NK-92 (cell line): ENCODE data around the gene DCTN4.

Source experiments
- DNase-seq: peaks from one replicate; lab custom pipeline; 2025; ENCODE audit not compliant: unreplicated experiment; lab: John Stamatoyannopoulos, UW

The DCTN4 gene

GRCh38 chr5:150740992-150741391 lies 17.8 kb downstream of the DCTN4 start:
- DNase-seq = no peak

DNA sequence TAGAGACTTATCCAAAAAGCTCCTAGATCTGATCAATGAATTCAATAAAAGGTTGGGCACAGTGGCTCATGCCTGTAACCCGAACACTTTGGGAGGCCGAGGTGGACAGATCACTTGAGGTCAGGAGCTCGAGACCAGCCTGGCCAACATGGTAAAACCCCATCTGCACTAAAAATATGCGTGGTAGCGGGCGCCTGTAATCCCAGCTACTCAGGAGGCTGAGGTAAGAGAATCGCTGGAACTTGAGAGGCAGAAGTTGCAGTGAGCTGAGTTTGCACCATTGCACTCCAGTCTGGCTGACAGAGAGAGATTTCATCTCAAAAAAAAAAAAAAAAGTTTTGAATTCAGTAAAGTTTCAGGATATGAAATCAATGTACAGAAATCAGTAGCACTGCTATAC lies 20.0 kb downstream of the DCTN4 start:
- DNase-seq = no peak

- no peak for DNase-seq
These were observed 24.0 kb downstream of the DCTN4 start for GRCh38 chr5:150734579-150735384.

DNA sequence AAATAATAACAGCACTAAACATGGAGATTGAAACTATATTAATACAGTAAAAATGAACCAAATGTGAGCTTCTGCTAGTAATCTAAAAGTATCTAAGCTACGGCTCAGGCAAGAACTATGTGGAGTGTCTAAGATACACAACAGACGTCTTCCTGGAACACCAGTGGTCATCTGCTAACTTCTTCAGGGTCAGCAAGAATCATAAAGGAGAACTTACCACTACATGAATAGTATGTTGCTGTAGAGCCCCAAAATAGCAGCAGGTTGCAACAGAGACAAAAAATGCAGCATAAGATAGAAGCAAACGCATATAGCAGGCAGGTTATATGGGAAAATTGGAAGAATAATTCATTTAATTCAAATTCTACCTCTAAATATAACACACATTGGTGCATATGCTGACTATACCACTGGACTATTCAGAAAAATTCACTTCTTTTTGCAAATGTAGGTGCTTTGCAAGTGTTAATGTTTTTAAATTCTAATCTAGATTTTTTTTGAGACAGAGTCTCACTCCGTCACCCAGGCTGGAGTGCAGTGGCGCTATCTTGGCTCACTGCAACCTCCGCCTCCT lies 27.1 kb downstream of the DCTN4 start:
- no peak for DNase-seq

DNA sequence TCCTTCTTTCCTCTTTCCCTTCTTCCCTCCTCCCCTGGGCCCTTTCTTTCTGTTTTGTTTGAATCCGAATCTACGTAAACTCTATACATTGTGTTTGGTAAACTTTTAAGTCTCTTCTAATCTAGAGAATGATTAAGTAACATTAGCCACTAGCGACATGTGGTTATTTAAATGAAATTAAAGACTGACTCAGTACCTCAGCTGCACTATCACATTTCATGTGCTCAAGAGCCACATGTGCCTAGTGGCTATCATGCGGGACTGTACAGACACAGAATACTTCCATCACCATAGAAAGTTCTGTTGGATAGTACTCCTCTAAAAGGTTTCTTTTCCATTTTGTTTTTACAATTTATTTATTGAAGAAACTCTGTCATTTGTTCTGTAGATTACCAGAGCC lies 29.0 kb downstream of the DCTN4 start:
- DNase-seq = no peak

DNA sequence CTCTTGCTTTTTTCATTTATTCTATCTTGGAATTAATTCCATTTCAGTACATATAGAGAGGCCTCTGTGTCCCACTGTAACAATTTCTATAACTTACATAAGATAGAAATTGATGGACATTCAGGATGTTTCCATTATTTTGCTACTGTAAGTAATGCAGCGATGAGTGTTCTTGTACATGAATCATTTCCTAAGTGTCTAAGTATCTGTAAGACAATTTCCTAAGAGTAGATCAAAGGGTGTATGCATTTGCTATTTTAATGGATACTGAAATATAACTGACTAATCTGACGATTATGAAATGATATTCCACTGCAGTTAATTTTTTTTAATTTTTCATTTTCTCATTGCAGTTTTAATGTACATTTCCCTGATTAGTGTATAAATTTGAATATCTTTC lies 35.0 kb downstream of the DCTN4 start:
- no peak for DNase-seq

DNA sequence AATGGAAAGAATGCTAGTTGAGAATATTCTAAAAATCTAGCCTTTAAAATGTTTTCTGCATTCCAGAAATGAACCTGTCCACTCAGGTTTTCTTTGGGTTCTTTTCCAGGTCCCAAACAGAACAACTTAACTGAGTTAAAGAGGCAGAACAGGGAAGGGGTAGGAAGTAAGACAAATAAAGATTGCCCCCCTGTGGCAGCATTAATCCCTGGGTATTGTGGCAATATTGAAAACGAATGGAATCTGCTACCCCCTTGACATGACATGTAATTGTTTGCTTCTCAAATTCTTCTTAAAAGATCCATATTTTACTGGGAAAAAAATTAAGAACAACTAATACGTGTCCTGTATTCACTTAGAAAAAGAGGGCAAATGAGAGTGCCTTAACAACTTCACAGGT lies 48.7 kb downstream of the DCTN4 start:
- DNase-seq = no peak

- DNase-seq = no peak
These were observed 51.9 kb downstream of the DCTN4 start for GRCh38 chr5:150706776-150707390.

- no peak for DNase-seq
These were observed 55.1 kb downstream of the DCTN4 start for GRCh38 chr5:150703762-150704161.

- peak; percentile 30 for DNase-seq
These were observed 58.0 kb downstream of the DCTN4 start, which contains the start of gene RBM22 for GRCh38 chr5:150700594-150701377. RBM22 (minus strand) TSS chr5:150701062; CDS start chr5:150700985, 77 bp downstream.

DNA sequence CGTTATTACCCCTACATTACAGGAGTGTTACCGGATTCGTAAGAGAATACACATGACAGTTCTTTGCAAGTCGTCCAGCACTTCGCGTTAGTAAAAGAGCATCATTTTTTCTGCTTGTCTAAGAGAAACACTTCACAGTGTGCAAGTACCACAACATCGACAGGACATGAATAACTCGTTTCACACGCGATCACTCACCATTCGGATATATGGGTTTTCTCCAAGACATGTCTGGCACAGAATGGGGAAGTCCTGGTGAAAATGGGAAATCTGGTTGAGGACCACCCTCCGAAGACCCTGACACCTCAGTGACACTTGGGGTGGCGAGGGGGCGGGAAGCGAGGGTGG lies 58.6 kb downstream of the DCTN4 start:
- DNase-seq = no peak

- no peak for DNase-seq
These were observed 64.2 kb downstream of the DCTN4 start for GRCh38 chr5:150694612-150695011.

GRCh38 chr5:150692276-150692675 lies 66.5 kb downstream of the DCTN4 start:
- no peak for DNase-seq

- no peak for DNase-seq
These were observed 68.1 kb downstream of the DCTN4 start for GRCh38 chr5:150690760-150691159.

DNA sequence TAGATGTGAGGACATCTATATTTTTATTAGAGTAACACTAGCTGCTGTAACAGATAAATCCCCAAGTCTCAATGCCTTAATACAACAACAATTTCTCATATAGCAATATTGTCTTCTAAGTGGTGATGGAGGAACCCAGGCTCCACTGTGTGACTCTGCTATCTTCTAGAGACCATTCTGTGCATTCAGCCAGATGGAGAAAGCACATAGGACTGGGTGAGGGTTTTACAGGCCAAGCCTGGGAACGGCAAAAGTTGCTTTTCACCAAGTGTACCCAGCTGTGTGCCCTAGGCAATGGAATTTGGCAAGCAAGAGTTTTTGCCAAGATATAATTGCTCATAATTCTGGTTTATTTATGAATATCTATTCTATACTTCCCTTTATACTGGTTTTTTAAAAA lies 69.7 kb downstream of the DCTN4 start:
- no peak for DNase-seq

GRCh38 chr5:150676578-150676977 lies 82.2 kb downstream of the DCTN4 start:
- DNase-seq = no peak

DNA sequence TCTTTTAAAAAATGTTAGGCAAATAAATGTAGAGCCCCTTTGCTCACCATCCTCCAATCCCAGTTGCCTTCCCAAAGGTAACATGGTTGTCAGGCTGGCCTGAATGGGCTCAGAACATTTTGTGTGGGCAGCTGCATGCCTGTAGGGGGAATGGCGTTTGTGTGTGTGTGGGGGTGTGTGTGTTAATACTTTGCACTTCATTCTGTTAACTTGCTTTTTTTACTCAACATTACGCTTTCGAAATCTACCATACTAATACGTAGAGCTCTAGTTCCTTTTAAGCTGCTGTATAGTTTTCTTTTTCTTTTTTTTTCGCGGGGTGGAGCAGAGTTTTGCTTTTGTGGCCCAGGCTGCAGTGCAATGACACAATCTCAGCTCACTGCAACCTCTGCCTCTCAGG lies 83.7 kb downstream of the DCTN4 start:
- DNase-seq = no peak

GRCh38 chr5:150674341-150674821 lies 84.4 kb downstream of the DCTN4 start:
- DNase-seq = no peak

- no peak for DNase-seq
These were observed 85.9 kb downstream of the DCTN4 start for GRCh38 chr5:150672884-150673275.

DNA sequence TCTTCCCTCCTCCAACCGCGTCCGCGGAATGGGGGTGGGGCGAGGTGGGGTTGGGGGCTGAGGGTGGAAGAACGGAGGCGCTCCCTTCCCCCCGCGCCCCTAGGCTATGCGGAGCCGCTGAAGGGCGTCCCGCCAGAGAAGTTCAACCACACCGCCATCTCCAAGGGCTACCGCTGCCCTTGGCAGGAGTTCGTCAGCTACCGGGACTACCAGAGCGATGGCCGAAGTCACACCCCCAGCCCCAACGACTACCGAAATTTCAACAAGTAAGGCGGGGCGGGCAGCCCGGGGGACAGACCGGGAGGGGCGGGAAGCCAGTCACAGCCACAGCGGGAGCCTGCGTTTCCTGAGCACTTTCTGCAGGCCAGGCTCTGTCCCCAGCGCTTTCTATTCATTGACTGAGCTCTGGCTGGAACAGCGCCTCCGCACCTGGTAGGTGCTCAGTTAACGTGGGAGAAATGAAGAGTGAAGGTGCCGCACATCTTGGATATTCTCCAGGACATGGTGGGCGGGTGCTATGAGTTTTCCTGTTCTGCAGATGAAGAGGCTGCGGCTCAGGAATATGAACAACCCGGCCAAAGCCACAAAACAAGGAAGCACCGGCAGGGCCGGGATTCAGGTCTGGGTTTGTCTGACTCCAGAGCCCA lies 86.5 kb downstream of the DCTN4 start:
- no peak for DNase-seq
